HG02938 (cell line): ENCODE measurements around the gene EREG.

Experiments
- ATAC-seq: cut with Tn5 transposase; IDR thresholded peaks from one replicate; pipeline ENCODE4 v1.9.1; 2021; ENCODE audit warnings: mild to moderate bottlenecking, moderate library complexity; ENCODE audit not compliant: unreplicated experiment

EREG gene

DNA sequence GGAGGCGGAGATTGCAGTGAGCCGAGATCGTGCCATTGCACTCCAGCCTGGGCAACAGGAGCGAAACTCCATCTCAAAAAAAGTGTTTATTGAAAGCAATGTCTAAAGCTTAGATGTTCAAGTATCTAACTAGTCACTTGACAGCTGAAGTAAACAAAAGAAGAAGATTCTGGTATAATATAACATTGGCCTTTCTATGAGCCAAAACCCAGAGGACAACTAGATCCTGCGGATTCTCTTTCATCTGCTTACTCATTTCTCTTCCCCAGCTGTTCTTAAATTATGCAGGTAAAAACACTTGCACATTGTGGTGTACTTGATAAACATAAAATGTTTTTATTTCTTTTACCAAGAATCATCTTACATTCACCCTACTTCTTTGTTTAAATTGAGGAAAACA lies 55.9 kb downstream of the EREG start:
- no peak for ATAC-seq

GRCh38 chr4:74423104-74423503 lies 58.2 kb downstream of the EREG start:
- no peak for ATAC-seq

DNA sequence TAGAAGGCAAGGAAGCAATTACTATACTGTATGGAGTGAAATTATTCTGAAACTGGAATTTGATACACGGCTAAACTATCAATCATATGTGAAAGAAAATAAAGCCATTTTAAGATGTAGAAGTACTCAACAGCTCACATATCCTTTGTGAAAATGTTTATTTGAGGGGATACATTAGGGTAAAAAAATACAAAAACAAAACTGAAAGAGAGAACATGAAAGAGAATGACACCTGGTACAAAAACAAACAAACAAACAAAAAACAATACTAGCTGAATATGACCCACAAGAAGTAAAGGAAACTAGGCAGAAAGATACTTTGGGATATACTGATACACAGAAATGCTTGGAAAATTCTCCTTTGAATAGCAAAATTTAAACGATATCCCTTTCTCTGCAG lies 59.2 kb downstream of the EREG start:
- ATAC-seq: no peak

DNA sequence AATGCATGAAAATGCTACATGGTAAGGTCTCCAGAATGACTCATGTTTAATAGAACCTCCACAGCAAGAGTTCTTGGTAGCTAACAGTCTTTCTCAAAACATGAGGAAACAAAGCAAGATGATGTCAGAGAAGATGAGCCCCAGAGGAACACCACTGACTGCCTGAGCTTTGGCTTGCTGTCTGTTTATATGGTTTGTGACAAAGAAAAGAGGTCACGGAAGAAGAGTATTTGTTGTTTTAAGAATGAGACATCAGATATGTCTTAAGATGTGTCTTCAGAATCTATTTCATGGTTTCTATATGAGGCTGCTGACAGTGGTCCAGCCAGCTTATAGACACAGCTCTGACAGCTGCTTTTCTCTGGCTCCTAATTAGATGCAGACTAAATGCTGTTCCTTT lies 61.2 kb downstream of the EREG start:
- ATAC-seq: no peak

DNA sequence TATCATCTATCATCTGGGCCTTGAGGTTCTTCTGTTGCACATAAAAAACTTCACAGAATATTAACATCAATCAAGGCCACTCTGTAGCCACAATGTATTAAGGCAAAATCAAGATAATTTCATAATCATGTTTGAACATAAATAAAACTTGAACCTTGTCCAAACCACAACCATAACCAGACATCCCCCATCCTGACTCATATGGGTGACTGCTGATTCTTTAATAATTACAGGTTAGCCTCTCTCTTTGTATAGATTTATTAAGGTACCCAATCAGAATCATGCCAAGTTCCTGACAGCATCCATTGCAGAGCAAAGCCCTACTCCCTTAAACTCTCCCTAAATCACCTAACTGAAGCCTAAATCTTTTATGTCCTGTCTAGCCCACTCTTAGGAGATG lies 63.3 kb downstream of the EREG start:
- ATAC-seq: no peak

DNA sequence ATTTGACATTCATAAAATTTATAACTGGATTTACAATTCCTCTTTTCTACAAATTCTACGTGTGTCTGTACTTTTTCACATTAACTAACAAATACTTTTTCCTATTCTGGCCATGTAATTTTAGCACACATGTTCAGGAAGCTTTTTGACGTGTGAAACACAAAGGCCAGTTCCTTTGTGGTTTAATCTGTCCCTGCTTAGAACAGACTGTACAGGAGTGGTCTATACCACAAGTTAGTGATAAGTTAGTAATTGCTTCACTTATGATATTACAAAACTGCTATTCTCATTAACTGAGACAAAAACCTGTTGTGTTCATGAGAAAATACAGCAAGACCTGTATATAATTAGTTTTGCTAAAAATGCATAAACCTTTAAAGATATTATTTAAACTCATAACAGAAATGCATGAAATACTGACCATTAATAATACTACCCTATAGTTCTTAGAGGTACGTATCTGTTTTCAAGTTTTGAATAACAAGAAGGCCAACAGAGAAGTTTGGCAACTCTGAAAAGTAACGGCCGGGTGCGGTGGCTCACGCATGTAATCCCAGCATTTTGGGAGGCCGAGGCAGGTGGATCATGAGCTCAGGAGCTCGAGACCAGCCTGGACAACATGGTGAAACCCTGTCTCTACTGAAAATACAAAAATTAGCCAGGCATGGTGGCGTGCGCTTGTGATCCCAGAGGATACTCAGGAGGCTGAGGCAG lies 66.3 kb downstream of the EREG start:
- ATAC-seq: peak; percentile 90

DNA sequence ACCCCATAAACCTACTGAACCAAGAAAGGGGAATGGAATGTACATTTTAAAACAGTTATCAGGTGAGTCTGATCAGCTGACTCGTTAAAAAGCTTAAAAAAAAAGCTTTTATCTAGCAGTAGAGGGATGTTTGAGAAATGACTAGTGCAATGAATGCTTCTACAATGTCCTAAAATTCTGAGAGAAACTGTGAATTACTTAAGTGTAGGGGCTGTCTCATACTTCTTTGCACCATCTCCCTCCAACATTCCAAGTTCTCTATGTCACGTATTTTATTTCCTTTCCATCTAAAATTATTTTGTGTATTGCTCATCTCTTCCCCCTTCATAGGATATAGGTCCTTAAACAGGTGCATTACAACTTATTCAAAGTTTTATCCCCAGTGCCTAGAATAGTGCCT lies 68.1 kb downstream of the EREG start:
- no peak for ATAC-seq

DNA sequence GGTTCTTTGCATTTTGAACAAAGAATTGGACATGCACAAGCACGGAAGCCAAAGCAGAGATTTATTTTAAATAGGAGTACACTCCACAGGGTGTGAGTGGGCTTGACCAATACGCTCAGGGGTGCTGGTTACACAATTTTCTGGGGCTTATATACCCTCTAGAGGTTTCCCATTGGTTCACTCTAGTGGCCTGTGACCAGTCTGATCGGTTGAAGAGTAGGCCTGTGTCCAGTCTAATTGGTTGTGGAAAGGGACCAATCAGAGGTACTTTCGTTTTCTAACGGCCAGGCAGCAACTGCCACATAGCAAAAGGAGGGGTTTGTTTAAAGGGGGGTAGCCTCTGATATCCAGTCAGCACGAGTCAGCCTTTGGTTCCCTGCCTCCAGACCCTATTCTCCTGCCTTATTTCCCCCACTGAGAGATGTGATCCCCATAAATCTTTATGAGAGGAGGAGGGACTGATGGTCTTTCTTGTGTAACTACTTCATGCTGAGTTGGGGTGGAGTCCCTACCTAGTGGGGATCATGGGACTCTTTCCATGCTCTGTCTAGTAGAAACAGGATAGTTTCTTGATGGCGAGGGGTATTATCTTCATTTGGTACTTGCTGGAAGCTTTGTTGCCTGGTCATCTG lies 68.7 kb downstream of the EREG start:
- no peak for ATAC-seq

DNA sequence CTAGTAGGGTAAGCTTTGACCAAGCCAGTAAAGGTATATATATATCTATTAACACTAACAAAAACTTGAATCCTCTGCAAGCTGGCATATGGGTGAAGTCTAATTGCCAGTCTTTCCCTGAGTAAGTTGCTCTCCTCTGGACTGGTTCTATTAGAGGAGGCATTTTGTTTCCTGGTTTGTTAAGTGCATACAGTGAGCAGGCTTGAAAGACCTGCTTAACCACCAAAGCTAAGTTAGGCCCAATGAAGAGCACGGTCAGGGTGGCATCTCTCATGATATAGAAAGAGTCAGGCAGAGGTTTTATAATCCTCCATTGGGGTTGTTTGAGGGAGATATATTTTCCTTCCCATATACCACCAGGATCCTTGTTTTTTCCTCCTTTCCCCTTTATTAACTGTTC lies 70.4 kb downstream of the EREG start:
- no peak for ATAC-seq

DNA sequence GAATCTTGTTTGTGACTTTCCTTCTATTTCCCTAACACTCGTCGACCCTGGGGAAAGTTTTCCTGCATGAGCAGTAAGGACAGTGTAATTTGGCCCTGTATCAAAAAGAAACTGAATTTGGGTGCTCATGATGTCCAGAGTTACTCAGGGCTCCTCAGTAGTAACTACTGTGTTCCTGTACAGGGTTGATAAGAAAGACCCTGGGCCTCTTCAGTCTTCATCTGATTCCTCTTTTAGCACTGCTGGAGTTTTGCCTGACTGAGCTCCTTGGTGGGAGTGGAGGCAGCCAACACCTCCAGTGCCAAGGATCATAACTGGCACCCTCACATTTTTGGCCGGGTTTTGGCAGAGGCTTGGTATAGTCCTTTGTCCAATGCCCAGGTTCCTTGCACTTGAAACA lies 72.9 kb downstream of the EREG start:
- no peak for ATAC-seq
